Fibroblast of skin of left quadriceps (primary cell): Measurements from ENCODE around the gene DNAH8.
"Not testable (repeated sequence)": the region's sequence is repeated elsewhere in the genome, so short reads cannot be mapped to it uniquely, and the experiment has no call there.

Experiments used
- DNase-seq, 2 experiments: peaks; one replicate each; pipeline ENCODE4 v3.0.0-alpha.2; 2013; ENCODE audit warnings: low read depth in 2 of 2

Gene DNAH8

GRCh38 chr6:38796437-38796836 lies 81.3 kb downstream of the DNAH8 start:
- DNase-seq, result not testable (repeated sequence)

GRCh38 chr6:38796850-38797249 lies 81.7 kb downstream of the DNAH8 start:
- no peak for DNase-seq

- DNase-seq, result no peak
These were observed 82.3 kb downstream of the DNAH8 start for GRCh38 chr6:38797391-38797790.

GRCh38 chr6:38799529-38800184 lies 84.5 kb downstream of the DNAH8 start:
- no peak for DNase-seq

GRCh38 chr6:38801305-38801704 lies 86.2 kb downstream of the DNAH8 start:
- DNase-seq, result no peak

GRCh38 chr6:38802497-38802896 lies 87.4 kb downstream of the DNAH8 start:
- no peak for DNase-seq

- DNase-seq, result no peak
These were observed 88.0 kb downstream of the DNAH8 start for GRCh38 chr6:38803129-38803528.

- DNase-seq, result no peak
These were observed 89.2 kb downstream of the DNAH8 start for GRCh38 chr6:38804358-38804757.

- no peak for DNase-seq
These were observed 90.1 kb downstream of the DNAH8 start for GRCh38 chr6:38805127-38805655.

- DNase-seq, result no peak
These were observed 90.6 kb downstream of the DNAH8 start for GRCh38 chr6:38805692-38806091.

GRCh38 chr6:38806271-38806670 lies 91.2 kb downstream of the DNAH8 start:
- no peak for DNase-seq

- no peak for DNase-seq
These were observed 91.7 kb downstream of the DNAH8 start for GRCh38 chr6:38806833-38807232.

GRCh38 chr6:38808039-38808438 lies 92.9 kb downstream of the DNAH8 start:
- DNase-seq, result no peak

- DNase-seq, result no peak
These were observed 98.1 kb downstream of the DNAH8 start for GRCh38 chr6:38813041-38813823.

GRCh38 chr6:38814761-38815160 lies 99.7 kb downstream of the DNAH8 start:
- DNase-seq, result no peak

- no peak for DNase-seq
These were observed 100.1 kb downstream of the DNAH8 start for GRCh38 chr6:38815250-38815649.

- DNase-seq, result no peak
These were observed 103.6 kb downstream of the DNAH8 start for GRCh38 chr6:38818691-38819090.

- no peak for DNase-seq
These were observed 107.9 kb downstream of the DNAH8 start for GRCh38 chr6:38822963-38823362.

GRCh38 chr6:38824243-38824894 lies 109.3 kb downstream of the DNAH8 start:
- no peak for DNase-seq

GRCh38 chr6:38827024-38827423 lies 111.9 kb downstream of the DNAH8 start:
- no peak for DNase-seq

GRCh38 chr6:38831865-38832264 lies 116.8 kb downstream of the DNAH8 start:
- no peak for DNase-seq

- no peak for DNase-seq
These were observed 118.2 kb downstream of the DNAH8 start for GRCh38 chr6:38833320-38833719.

- no peak for DNase-seq
These were observed 121.5 kb downstream of the DNAH8 start for GRCh38 chr6:38836585-38836984.
